GM06990 (cell line): ENCODE data around the gene DYSF.

Experiments
- DNase-seq: peaks from one replicate; pipeline ENCODE4 v3.0.0-alpha.2; 2011; ENCODE audit not compliant: insufficient read length; ENCODE audit errors: extremely low read depth
- H3K27me3 ChIP-seq: replicated peaks from 2 replicates; pipeline ENCODE4 v1.6.0; 2011; ENCODE audit warnings: low read length; ENCODE audit not compliant: control insufficient read depth, insufficient read depth
- H3K36me3 ChIP-seq: 2 replicates; pipeline ENCODE4 v1.5.1; 2011; ENCODE audit warnings: low read length; ENCODE audit not compliant: control insufficient read depth, insufficient read depth
- H3K4me3 ChIP-seq: replicated peaks from 2 replicates; pipeline ENCODE4 v1.5.1; 2011; ENCODE audit warnings: low read depth, mild to moderate bottlenecking, control low read depth, low read length
- CTCF ChIP-seq: IDR thresholded peaks from 2 replicates; pipeline ENCODE4 v1.5.1; 2011; ENCODE audit warnings: low read length, control low read depth, mild to moderate bottlenecking, inconsistent platforms; ENCODE audit not compliant: insufficient read depth, poor library complexity, severe bottlenecking

Gene DYSF

GRCh38 chr2:71458413-71459083 lies 5.2 kb downstream of the DYSF start:
- no peak for DNase-seq
- Histone ChIP-seq H3K27me3 (no peaks in the 10 kb centered on the region; the same call in 1 of the 2 replicates), H3K36me3 (no peaks in the 10 kb centered on the region), H3K4me3 (no peak overlapping the region)
- TF ChIP-seq CTCF: no peak

- no peak for TF ChIP-seq CTCF
- no peaks in the 10 kb centered on the region for H3K36me3 ChIP-seq
- no peaks in the 10 kb centered on the region for H3K27me3 ChIP-seq
- no peak for DNase-seq
- H3K4me3 ChIP-seq: no peak overlapping the region
Measured at GRCh38 chr2:71459084-71459431, 5.7 kb downstream of the DYSF start.

- Histone ChIP-seq H3K27me3 (no peaks in the 10 kb centered on the region), H3K4me3 (no peak overlapping the region), H3K36me3 (no peaks in the 10 kb centered on the region)
- DNase-seq: no peak
- no peak for TF ChIP-seq CTCF
Measured at GRCh38 chr2:71460056-71460455, 6.7 kb downstream of the DYSF start.

GRCh38 chr2:71460595-71461303 lies 7.4 kb downstream of the DYSF start:
- peaks cover 1% of the 10 kb centered on the region; the same call in 1 of the 2 replicates for H3K27me3 ChIP-seq
- no peak overlapping the region for H3K4me3 ChIP-seq
- no peaks in the 10 kb centered on the region for H3K36me3 ChIP-seq
- no peak for DNase-seq
- TF ChIP-seq CTCF: peak; percentile 52

- Histone ChIP-seq H3K27me3 (peaks cover 1% of the 10 kb centered on the region; the same call in 1 of the 2 replicates), H3K36me3 (no peaks in the 10 kb centered on the region), H3K4me3 (no peak overlapping the region)
- DNase-seq: no peak
- TF ChIP-seq CTCF: no peak
Measured at GRCh38 chr2:71461304-71461671, 7.9 kb downstream of the DYSF start.
